ENCODE measurements around the gene UBE2J2.

UBE2J2 gene

DNA sequence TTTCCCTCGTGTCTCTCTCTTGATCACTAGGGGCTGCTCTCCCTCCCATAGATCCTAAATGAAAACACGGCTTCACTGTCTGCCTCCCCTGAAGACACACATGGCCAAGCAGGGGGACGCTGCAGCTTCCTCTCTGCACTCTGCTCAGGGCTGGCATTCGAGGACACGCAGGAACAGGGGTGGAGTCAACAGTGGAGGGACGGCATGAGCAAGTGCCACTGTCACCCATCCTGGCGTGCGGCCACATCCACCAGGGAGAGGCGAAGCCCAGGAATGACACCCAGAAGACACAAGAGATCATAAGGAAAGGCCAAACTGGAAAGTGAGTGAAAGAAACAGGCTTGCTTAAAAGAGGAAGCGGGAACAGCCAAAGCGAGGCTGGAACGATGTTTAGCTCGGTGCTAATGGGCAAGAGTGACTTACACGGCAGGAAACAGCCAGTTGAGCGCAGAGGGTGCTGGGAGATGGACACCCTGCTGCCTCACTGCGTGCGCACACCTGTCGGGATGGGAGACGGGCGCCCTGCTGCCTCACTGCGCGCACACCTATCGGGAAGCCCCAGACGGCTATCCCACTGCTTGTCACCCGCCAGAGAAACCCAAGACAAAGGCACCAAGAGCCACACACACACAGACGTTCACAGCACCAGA is 13.6 kb downstream of the UBE2J2 start:
- no peak for TF ChIP-seq RAD21 (IDR thresholded peaks at IDR 0.05; ENCODE audit: low read depth)
- TF ChIP-seq CREB1 (IDR thresholded peaks at IDR 0.05; ENCODE audit: low read depth) = no peak
- TF ChIP-seq ZBTB7A (IDR thresholded peaks at IDR 0.05; ENCODE audit: low read depth) = no peak
- TF ChIP-seq, protein P1, sequence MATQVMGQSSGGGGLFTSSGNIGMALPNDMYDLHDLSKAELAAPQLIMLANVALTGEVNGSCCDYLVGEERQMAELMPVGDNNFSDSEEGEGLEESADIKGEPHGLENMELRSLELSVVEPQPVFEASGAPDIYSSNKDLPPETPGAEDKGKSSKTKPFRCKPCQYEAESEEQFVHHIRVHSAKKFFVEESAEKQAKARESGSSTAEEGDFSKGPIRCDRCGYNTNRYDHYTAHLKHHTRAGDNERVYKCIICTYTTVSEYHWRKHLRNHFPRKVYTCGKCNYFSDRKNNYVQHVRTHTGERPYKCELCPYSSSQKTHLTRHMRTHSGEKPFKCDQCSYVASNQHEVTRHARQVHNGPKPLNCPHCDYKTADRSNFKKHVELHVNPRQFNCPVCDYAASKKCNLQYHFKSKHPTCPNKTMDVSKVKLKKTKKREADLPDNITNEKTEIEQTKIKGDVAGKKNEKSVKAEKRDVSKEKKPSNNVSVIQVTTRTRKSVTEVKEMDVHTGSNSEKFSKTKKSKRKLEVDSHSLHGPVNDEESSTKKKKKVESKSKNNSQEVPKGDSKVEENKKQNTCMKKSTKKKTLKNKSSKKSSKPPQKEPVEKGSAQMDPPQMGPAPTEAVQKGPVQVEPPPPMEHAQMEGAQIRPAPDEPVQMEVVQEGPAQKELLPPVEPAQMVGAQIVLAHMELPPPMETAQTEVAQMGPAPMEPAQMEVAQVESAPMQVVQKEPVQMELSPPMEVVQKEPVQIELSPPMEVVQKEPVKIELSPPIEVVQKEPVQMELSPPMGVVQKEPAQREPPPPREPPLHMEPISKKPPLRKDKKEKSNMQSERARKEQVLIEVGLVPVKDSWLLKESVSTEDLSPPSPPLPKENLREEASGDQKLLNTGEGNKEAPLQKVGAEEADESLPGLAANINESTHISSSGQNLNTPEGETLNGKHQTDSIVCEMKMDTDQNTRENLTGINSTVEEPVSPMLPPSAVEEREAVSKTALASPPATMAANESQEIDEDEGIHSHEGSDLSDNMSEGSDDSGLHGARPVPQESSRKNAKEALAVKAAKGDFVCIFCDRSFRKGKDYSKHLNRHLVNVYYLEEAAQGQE (IDR thresholded peaks at IDR 0.05; ENCODE audit: low read depth) = no peak
- TF ChIP-seq, protein P2, sequence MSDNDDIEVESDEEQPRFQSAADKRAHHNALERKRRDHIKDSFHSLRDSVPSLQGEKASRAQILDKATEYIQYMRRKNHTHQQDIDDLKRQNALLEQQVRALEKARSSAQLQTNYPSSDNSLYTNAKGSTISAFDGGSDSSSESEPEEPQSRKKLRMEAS (IDR thresholded peaks at IDR 0.05) = no peak
- TF ChIP-seq TEAD4 (IDR thresholded peaks at IDR 0.05) = no peak
- no peak for TF ChIP-seq EGR1 (IDR thresholded peaks at IDR 0.05)
- TF ChIP-seq, protein P3, sequence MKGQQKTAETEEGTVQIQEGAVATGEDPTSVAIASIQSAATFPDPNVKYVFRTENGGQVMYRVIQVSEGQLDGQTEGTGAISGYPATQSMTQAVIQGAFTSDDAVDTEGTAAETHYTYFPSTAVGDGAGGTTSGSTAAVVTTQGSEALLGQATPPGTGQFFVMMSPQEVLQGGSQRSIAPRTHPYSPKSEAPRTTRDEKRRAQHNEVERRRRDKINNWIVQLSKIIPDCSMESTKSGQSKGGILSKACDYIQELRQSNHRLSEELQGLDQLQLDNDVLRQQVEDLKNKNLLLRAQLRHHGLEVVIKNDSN (IDR thresholded peaks at IDR 0.05) = no peak
- no peak for TF ChIP-seq TAF1 (IDR thresholded peaks at IDR 0.05; ENCODE audit: low read depth)

DNA sequence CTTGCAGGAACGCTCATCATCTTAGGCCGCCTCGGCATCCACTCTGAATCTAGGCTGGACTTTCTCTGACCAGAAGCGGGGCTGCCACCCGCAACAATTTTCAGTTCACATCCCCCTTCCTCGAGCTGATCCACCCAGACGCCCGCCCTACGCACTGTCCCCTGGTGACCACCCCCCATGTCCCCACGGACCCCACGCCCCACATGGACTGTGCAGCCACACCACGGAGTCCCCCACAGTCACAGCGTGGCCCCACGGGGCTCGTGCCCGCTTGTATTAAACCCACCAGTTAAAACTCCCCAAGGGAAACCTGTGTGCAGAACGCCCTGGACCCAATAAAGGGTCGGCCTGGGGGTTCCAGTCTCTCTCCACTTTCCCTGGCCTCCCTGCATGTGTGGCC is 14.1 kb downstream of the UBE2J2 start:
- no peak for TF ChIP-seq YY1 (IDR thresholded peaks at IDR 0.05; ENCODE audit: low read depth)
- TF ChIP-seq CREB1 (IDR thresholded peaks at IDR 0.05; ENCODE audit: low read depth) = no peak

DNA sequence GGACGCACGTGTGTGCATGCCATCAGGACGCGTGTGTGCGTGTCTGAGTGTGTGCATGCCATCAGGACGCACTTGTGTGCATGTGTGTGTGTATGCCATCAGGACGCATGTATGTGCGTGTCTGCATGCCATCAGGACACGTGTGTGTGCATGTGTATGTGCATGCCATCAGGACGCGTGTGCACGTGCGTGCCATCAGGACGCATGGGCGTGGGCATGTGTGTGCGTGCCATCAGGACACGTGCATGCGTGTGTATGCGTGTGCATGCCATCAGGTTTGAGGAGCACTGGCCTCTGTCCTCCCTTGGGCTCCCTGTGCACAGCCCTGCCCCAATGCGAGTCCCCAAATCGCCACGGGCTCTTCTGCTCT is 14.6 kb downstream of the UBE2J2 start:
- TF ChIP-seq, protein P2 (IDR thresholded peaks at IDR 0.05) = no peak
- TF ChIP-seq EP300 (IDR thresholded peaks at IDR 0.05; ENCODE audit: borderline replicate concordance) (no peak), FOXM1 (IDR thresholded peaks at IDR 0.05; ENCODE audit: borderline replicate concordance, low read depth) (no peak), CREB1 (IDR thresholded peaks at IDR 0.05; ENCODE audit: low read depth) (no peak), EGR1 (IDR thresholded peaks at IDR 0.05) (no peak), TAF1 (IDR thresholded peaks at IDR 0.05; ENCODE audit: low read depth) (no peak), NFIC (IDR thresholded peaks at IDR 0.05) (no peak), TCF12 (IDR thresholded peaks at IDR 0.05; ENCODE audit: low read depth) (no peak), YY1 (IDR thresholded peaks at IDR 0.05; ENCODE audit: low read depth) (no peak), CEBPB (IDR thresholded peaks at IDR 0.05) (no peak), ZBTB7A (IDR thresholded peaks at IDR 0.05; ENCODE audit: low read depth) (no peak), RAD21 (IDR thresholded peaks at IDR 0.05; ENCODE audit: low read depth) (no peak), TEAD4 (IDR thresholded peaks at IDR 0.05) (no peak)
- TF ChIP-seq, protein P1 (IDR thresholded peaks at IDR 0.05; ENCODE audit: low read depth) = no peak

DNA sequence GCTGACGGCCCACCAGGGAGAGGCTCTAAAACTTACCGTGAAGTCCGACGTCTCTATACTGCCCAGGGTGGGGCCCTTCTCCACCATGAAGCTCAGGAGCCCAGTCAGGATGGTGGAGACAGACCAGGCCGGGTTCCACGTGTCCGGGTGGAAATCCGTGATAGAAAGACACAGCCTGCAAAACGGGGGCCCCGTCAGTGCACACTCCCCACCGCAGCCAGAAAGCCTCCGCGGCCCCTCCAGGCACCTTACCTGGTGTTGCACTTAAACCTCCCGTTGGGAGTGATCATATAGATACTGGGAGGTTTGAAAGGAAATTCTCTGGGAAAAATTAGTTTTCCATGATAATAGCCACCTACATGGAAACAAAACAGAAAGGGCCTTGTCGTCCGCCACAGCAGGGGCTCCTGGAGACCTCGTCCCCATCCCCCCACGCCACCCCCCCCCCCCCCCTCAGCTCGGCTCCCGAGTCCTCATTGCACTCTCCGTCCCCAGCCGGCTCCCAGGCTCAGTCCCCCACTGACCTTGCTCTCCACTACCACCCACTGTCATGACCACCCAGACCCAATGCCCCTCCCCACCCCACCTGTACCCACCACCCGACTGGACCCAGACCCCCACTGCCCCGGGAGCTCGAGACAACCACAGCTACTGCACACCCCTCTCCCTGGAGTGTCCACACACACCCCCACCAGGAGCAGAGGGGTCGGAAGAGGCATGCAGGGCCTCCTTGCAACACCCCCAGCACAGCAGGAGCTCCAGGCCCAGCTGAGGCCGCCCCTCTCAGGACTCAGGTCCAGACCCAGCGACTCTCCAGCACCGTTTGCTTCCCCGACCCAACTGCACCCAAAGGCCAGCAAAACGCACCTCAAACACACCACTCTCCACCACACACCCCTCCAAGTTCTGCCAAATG is 16.4 kb downstream of the UBE2J2 start:
- TF ChIP-seq RAD21 (IDR thresholded peaks at IDR 0.05; ENCODE audit: low read depth) = no peak

DNA sequence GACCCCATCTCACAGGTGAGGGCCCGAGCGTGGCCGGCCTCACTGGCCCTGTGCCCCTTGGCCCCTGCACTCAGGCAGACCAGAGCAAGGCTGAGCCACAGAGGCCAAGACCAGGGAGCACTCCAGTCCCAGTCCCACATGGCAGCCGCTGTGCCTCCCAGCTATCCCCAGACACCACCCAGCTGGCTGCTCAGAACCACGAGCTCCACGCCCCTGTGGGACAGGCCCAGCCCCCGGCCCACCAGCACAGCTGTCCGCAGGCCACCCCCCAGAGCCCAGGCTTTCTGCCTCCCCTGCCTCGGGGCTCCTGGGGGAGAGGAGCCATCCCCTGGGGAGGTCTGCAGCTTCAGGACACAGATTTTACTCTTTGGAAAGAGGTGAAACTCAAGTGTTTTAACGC is 18.0 kb downstream of the UBE2J2 start:
- TF ChIP-seq EP300 (IDR thresholded peaks at IDR 0.05; ENCODE audit: borderline replicate concordance) = no peak
- no peak for TF ChIP-seq FOXM1 (IDR thresholded peaks at IDR 0.05; ENCODE audit: borderline replicate concordance, low read depth)
- no peak for TF ChIP-seq CREB1 (IDR thresholded peaks at IDR 0.05; ENCODE audit: low read depth)
- TF ChIP-seq RAD21 (IDR thresholded peaks at IDR 0.05; ENCODE audit: low read depth) = no peak
- TF ChIP-seq, protein P3 (IDR thresholded peaks at IDR 0.05) = no peak
- TF ChIP-seq, protein P1 (IDR thresholded peaks at IDR 0.05; ENCODE audit: low read depth) = no peak
- TF ChIP-seq TEAD4 (IDR thresholded peaks at IDR 0.05) = no peak
- no peak for TF ChIP-seq YY1 (IDR thresholded peaks at IDR 0.05; ENCODE audit: low read depth)
